BLaER1 (cell line): Measurements from ENCODE around the gene REXO1.

Experiments
- H3K27ac ChIP-seq: shearing (Covaris generic); formaldehyde crosslinking; 2 replicates; pipeline ENCODE4 v1.8.1; 2022
- H3K27me3 ChIP-seq: shearing (Covaris generic); formaldehyde crosslinking; 2 replicates; pipeline ENCODE4 v1.8.1; 2022
- H3K36me3 ChIP-seq: shearing (Covaris generic); formaldehyde crosslinking; 2 replicates; pipeline ENCODE4 v1.8.1; 2022
- H3K4me1 ChIP-seq: shearing (Covaris generic); formaldehyde crosslinking; 2 replicates; pipeline ENCODE4 v1.8.1; 2022
- H3K4me2 ChIP-seq: shearing (Covaris generic); formaldehyde crosslinking; 2 replicates; pipeline ENCODE4 v1.8.1; 2022
- H3K4me3 ChIP-seq: shearing (Covaris generic); formaldehyde crosslinking; 2 replicates; pipeline ENCODE4 v1.8.1; 2022
- H3K9ac ChIP-seq: shearing (Covaris generic); formaldehyde crosslinking; 2 replicates; pipeline ENCODE4 v1.8.1; 2022
- H3K9me3 ChIP-seq: shearing (Covaris generic); formaldehyde crosslinking; 2 replicates; pipeline ENCODE4 v1.8.1; 2022
- H4K20me1 ChIP-seq: shearing (Covaris generic); formaldehyde crosslinking; 2 replicates; pipeline ENCODE4 v1.8.1; 2022
- Cebpa-rat ChIP-seq: shearing (Covaris generic); IDR thresholded peaks from 2 replicates; pipeline ENCODE4 v1.8.1; 2022

REXO1 gene

GRCh38 chr19:1855040-1855827, 7.0 kb upstream of the REXO1 start:
- H4K20me1 ChIP-seq = peaks cover 64% of the 10 kb centered on the region
- H3K27ac ChIP-seq = peak overlapping the region; percentile 99
- no peaks in the 10 kb centered on the region for H3K27me3 ChIP-seq
- peaks cover 86% of the 10 kb centered on the region for H3K4me1 ChIP-seq
- no peak for TF ChIP-seq Cebpa-rat
- peak overlapping the region; percentile 94 for H3K9ac ChIP-seq
- H3K36me3 ChIP-seq = peaks cover 9% of the 10 kb centered on the region
- H3K4me3 ChIP-seq = peak overlapping the region; percentile 96
- H3K4me2 ChIP-seq = peak overlapping the region; percentile 99
- no peaks in the 10 kb centered on the region for H3K9me3 ChIP-seq

GRCh38 chr19:1854542-1855039, 6.3 kb upstream of the REXO1 start:
- H3K4me3 ChIP-seq = peak overlapping the region; percentile 96

DNA sequence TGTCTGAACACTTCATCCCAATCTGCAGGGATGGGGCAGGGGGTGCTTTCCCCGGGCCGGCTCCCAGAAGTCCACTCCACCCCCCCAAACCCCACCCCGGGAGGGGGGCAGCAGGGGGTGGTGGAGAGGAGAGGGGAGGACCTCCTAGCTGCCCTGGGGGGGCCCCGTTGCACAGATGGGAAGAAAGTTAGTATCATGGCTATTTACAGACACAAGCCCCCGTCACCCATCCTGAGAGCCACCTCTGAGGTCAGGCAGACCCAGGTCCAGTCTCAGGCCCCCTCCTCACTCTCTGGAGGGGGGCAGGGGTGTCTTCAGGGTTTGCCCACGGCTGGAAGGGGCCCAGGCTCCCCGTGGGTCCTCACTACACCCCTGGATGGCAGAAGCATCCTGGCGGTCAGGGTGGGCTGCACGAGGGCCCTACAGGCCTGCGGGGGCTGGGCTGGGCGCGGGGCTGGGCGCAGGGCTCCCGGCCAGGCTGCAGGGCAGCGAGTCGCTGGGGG, 5.8 kb upstream of the REXO1 start:
- no peak for TF ChIP-seq Cebpa-rat
- H3K4me3 ChIP-seq = peak overlapping the region; percentile 96
- H3K4me2 ChIP-seq = peak overlapping the region; percentile 99
- H3K27ac ChIP-seq = peak overlapping the region; percentile 99
- H3K4me1 ChIP-seq = peaks cover 87% of the 10 kb centered on the region
- peaks cover 54% of the 10 kb centered on the region for H4K20me1 ChIP-seq
- peaks cover 9% of the 10 kb centered on the region for H3K36me3 ChIP-seq
- no peaks in the 10 kb centered on the region for H3K27me3 ChIP-seq
- H3K9ac ChIP-seq = peak overlapping the region; percentile 82
- no peaks in the 10 kb centered on the region for H3K9me3 ChIP-seq

More at GRCh38 chr19:1854542-1855039, 6.3 kb upstream of the REXO1 start:
- peak overlapping the region; percentile 99 for H3K4me2 ChIP-seq
- no peaks in the 10 kb centered on the region for H3K9me3 ChIP-seq
- H4K20me1 ChIP-seq = peaks cover 59% of the 10 kb centered on the region
- H3K27me3 ChIP-seq = no peaks in the 10 kb centered on the region
- peak overlapping the region; percentile 99 for H3K27ac ChIP-seq
- TF ChIP-seq Cebpa-rat = no peak
- peak overlapping the region; percentile 82 for H3K9ac ChIP-seq
- H3K4me1 ChIP-seq = peaks cover 87% of the 10 kb centered on the region
- peaks cover 9% of the 10 kb centered on the region for H3K36me3 ChIP-seq

- H3K9me3 ChIP-seq = no peaks in the 10 kb centered on the region
- peaks cover 47% of the 10 kb centered on the region for H4K20me1 ChIP-seq
- H3K4me3 ChIP-seq = peak overlapping the region; percentile 96
- H3K36me3 ChIP-seq = peaks cover 9% of the 10 kb centered on the region
- H3K27me3 ChIP-seq = no peaks in the 10 kb centered on the region
- H3K4me2 ChIP-seq = peak overlapping the region; percentile 99
- peak overlapping the region; percentile 82 for H3K9ac ChIP-seq
- peak overlapping the region; percentile 99 for H3K27ac ChIP-seq
- TF ChIP-seq Cebpa-rat = no peak
- peaks cover 85% of the 10 kb centered on the region for H3K4me1 ChIP-seq
Measured at GRCh38 chr19:1853295-1854038, 5.2 kb upstream of the REXO1 start.

- Histone ChIP-seq H3K4me1 (peaks cover 77% of the 10 kb centered on the region), H4K20me1 (peaks cover 45% of the 10 kb centered on the region), H3K4me2 (peak overlapping the region; percentile 99), H3K27ac (peak overlapping the region; percentile 99), H3K36me3 (peaks cover 9% of the 10 kb centered on the region), H3K4me3 (peak overlapping the region; percentile 96), H3K9me3 (no peaks in the 10 kb centered on the region), H3K27me3 (no peaks in the 10 kb centered on the region), H3K9ac (peak overlapping the region; percentile 76)
- no peak for TF ChIP-seq Cebpa-rat
Measured at GRCh38 chr19:1852581-1853128, 4.4 kb upstream of the REXO1 start.

DNA sequence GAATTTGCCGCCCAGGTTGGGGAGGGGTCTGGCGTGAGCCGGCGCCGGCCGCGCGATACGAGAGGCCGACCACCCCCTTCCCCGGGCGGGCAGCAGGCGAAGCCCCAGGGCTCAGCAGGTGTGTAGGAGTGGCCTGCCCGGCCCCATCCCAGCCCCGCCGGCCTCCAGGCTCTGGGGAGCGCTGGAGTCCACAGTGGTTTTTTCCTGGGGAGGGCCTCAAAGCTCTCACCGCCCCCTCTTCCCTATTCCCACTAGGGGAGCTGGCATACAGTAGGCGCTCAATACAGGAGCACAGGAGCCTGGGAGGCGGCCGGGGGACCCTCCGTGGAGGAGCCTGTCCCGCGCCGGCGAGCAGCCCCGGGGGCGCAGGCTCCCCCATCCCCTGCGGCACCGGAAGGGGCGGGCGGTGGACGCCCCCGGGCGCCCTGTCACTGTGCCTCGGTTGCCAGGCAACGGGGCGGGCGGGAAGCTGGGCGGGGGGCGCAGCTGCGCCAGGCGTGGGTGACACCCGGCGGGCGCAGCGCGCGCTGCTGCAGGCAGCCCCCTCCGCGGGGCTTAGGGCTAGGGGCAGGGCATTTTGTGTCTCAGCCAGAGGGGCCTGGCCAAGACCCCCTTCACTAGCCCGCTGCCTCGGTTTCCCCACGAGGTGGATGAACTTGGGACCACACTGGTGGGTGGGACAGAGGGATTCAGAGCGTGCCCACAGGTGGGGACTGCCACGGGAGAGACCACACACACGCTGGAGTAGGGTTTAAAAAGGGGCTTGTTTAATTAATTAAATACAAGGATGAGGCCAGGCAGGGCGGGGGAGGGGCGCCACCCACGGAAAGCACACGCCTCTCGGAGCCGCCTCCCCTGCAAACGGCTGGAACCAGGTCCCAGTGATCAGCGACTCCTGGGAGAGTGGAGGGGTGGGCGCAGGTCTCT, 3.6 kb upstream of the REXO1 start:
- H3K4me3 ChIP-seq = peak overlapping the region; percentile 96
- H3K4me2 ChIP-seq = peak overlapping the region; percentile 99
- no peaks in the 10 kb centered on the region for H3K27me3 ChIP-seq
- peaks cover 52% of the 10 kb centered on the region for H4K20me1 ChIP-seq
- TF ChIP-seq Cebpa-rat = no peak
- H3K9me3 ChIP-seq = no peaks in the 10 kb centered on the region
- peak overlapping the region; percentile 99 for H3K27ac ChIP-seq
- H3K4me1 ChIP-seq = peaks cover 78% of the 10 kb centered on the region
- H3K9ac ChIP-seq = peak overlapping the region; percentile 76
- H3K36me3 ChIP-seq = peaks cover 10% of the 10 kb centered on the region

GRCh38 chr19:1850809-1851653, 2.7 kb upstream of the REXO1 start:
- Histone ChIP-seq H4K20me1 (peaks cover 61% of the 10 kb centered on the region), H3K9ac (peak overlapping the region; percentile 76), H3K4me1 (peaks cover 85% of the 10 kb centered on the region), H3K4me3 (peak overlapping the region; percentile 96), H3K36me3 (peaks cover 19% of the 10 kb centered on the region), H3K9me3 (no peaks in the 10 kb centered on the region), H3K27me3 (no peaks in the 10 kb centered on the region), H3K4me2 (peak overlapping the region; percentile 99), H3K27ac (peak overlapping the region; percentile 99)
- TF ChIP-seq Cebpa-rat = no peak

- Histone ChIP-seq H3K27ac (no peak overlapping the region), H3K9ac (no peak overlapping the region), H3K4me3 (no peak overlapping the region), H4K20me1 (peaks cover 70% of the 10 kb centered on the region), H3K9me3 (no peaks in the 10 kb centered on the region), H3K4me2 (peak overlapping the region; percentile 7; the same call in 1 of the 2 replicates), H3K4me1 (peaks cover 87% of the 10 kb centered on the region), H3K27me3 (no peaks in the 10 kb centered on the region), H3K36me3 (peaks cover 30% of the 10 kb centered on the region)
- TF ChIP-seq Cebpa-rat = no peak
Measured at GRCh38 chr19:1849886-1850398, 1.7 kb upstream of the REXO1 start.
